Neural progenitor cell (in vitro differentiated cells): ENCODE data around the gene SHMT1.
"Not testable (repeated sequence)": the region's sequence is repeated elsewhere in the genome, so short reads cannot be mapped to it uniquely, and the experiment has no call there.

Source experiments
- CTCF ChIP-seq: fragments of 200-600 bp; sonication (generic); IDR thresholded peaks from 2 replicates; pipeline ENCODE4 v1.5.1; 2017; ENCODE audit warnings: antibody characterized with exemption, mild to moderate bottlenecking
- EZH2phosphoT487 ChIP-seq: fragments of 200-600 bp; sonication (generic); IDR thresholded peaks from 2 replicates; pipeline ENCODE4 v1.6.1; 2017; ENCODE audit warnings: antibody characterized with exemption

GRCh38 chr17:18401872-18402590 is 38.7 kb upstream of the SHMT1 start:
- TF ChIP-seq CTCF, EZH2phosphoT487: not testable (repeated sequence)
